ENCODE results near the gene SETDB1. TPM values are rescaled to one million over a fixed set of nuclear protein-coding genes. Genes with fewer than 3 reads are reported as not detected.
"Not testable (repeated sequence)": the region's sequence is repeated elsewhere in the genome, so short reads cannot be mapped to it uniquely, and the experiment has no call there.

The SETDB1 gene
- total and polyA plus RNA-seq, 2 experiments from 2014 or later: 12.9 to 33.7 TPM

- H2AFZ ChIP-seq; H3K27ac ChIP-seq; H3K9me3 ChIP-seq (ENCODE audit: low read depth); DNase-seq (ENCODE audit: low spot score); H4K20me1 ChIP-seq (ENCODE audit: insufficient read depth, poor library complexity, severe bottlenecking); H3K4me1 ChIP-seq (ENCODE audit: insufficient read depth); H3K4me2 ChIP-seq; H3K9me2 ChIP-seq (replicated peaks; ENCODE audit: insufficient read depth); H3K4me3 ChIP-seq; H3K36me3 ChIP-seq (replicated peaks; ENCODE audit: insufficient read depth, low read depth); H3K27me3 ChIP-seq: not testable (repeated sequence)
- WGBS (ENCODE audit: low lambda C conversion rate, missing lambda C conversion rate): 94% methylated on average over 6 of the region's 6 CpGs
- H3K79me2 ChIP-seq: peaks cover 23% of the 10 kb centered on the region
Measured at GRCh38 chr1:150928775-150929174, 2.6 kb downstream of the SETDB1 start.

- Histone ChIP-seq H3K36me3 (replicated peaks; ENCODE audit: insufficient read depth, low read depth) (no peaks in the 10 kb centered on the region), H2AFZ (no peak overlapping the region), H4K20me1 (ENCODE audit: insufficient read depth, poor library complexity, severe bottlenecking) (no peaks in the 10 kb centered on the region), H3K79me2 (peaks cover 21% of the 10 kb centered on the region), H3K27ac (no peak overlapping the region), H3K4me3 (no peak overlapping the region), H3K9me2 (replicated peaks; ENCODE audit: insufficient read depth) (no peaks in the 10 kb centered on the region), H3K4me2 (no peak overlapping the region), H3K4me1 (ENCODE audit: insufficient read depth) (peaks cover 5% of the 10 kb centered on the region), H3K9me3 (ENCODE audit: low read depth) (peaks cover 6% of the 10 kb centered on the region), H3K27me3 (no peaks in the 10 kb centered on the region)
- DNase-seq (ENCODE audit: low spot score): no peak
- TF ChIP-seq EZH2 (IDR thresholded peaks at IDR 0.05; ENCODE audit: borderline replicate concordance) (no peak), CTCF (IDR thresholded peaks at IDR 0.05; ENCODE audit: poor library complexity) (no peak), EZH2phosphoT487 (IDR thresholded peaks at IDR 0.05; ENCODE audit: low read depth, severe bottlenecking, unreplicated experiment) (no peak)
- 100% methylated on average over 1 of the region's 1 CpG for WGBS (ENCODE audit: low lambda C conversion rate, missing lambda C conversion rate)
Measured at GRCh38 chr1:150931773-150932172, 5.6 kb downstream of the SETDB1 start.

GRCh38 chr1:150944856-150945255 lies 18.7 kb downstream of the SETDB1 start:
- H3K9me3 ChIP-seq (ENCODE audit: low read depth): no peaks in the 10 kb centered on the region
- no peaks in the 10 kb centered on the region for H3K9me2 ChIP-seq (replicated peaks; ENCODE audit: insufficient read depth)
- H3K27ac ChIP-seq: no peak overlapping the region
- no peak overlapping the region for H3K4me3 ChIP-seq
- H3K36me3 ChIP-seq (replicated peaks; ENCODE audit: insufficient read depth, low read depth): no peaks in the 10 kb centered on the region
- TF ChIP-seq EZH2phosphoT487 (IDR thresholded peaks at IDR 0.05; ENCODE audit: low read depth, severe bottlenecking, unreplicated experiment): no peak
- TF ChIP-seq EZH2 (IDR thresholded peaks at IDR 0.05; ENCODE audit: borderline replicate concordance): no peak
- TF ChIP-seq CTCF (IDR thresholded peaks at IDR 0.05; ENCODE audit: poor library complexity): no peak
- H4K20me1 ChIP-seq (ENCODE audit: insufficient read depth, poor library complexity, severe bottlenecking): no peaks in the 10 kb centered on the region
- no peaks in the 10 kb centered on the region for H3K79me2 ChIP-seq
- H3K27me3 ChIP-seq: no peaks in the 10 kb centered on the region
- DNase-seq (ENCODE audit: low spot score): no peak
- 88% methylated on average over 5 of the region's 5 CpGs for WGBS (ENCODE audit: low lambda C conversion rate, missing lambda C conversion rate)
- no peak overlapping the region for H3K4me2 ChIP-seq
- no peak overlapping the region for H2AFZ ChIP-seq
- H3K4me1 ChIP-seq (ENCODE audit: insufficient read depth): no peaks in the 10 kb centered on the region

- H3K9me3 ChIP-seq (ENCODE audit: low read depth): no peaks in the 10 kb centered on the region
- no peak for DNase-seq (ENCODE audit: low spot score)
- TF ChIP-seq CTCF (IDR thresholded peaks at IDR 0.05; ENCODE audit: poor library complexity): no peak
- TF ChIP-seq EZH2 (IDR thresholded peaks at IDR 0.05; ENCODE audit: borderline replicate concordance): no peak
- 90% methylated on average over 3 of the region's 3 CpGs for WGBS (ENCODE audit: low lambda C conversion rate, missing lambda C conversion rate)
- no peaks in the 10 kb centered on the region for H3K4me1 ChIP-seq (ENCODE audit: insufficient read depth)
- no peaks in the 10 kb centered on the region for H3K27me3 ChIP-seq
- no peaks in the 10 kb centered on the region for H3K36me3 ChIP-seq (replicated peaks; ENCODE audit: insufficient read depth, low read depth)
- no peaks in the 10 kb centered on the region for H3K9me2 ChIP-seq (replicated peaks; ENCODE audit: insufficient read depth)
- no peak overlapping the region for H2AFZ ChIP-seq
- H3K27ac ChIP-seq: no peak overlapping the region
- no peak overlapping the region for H3K4me3 ChIP-seq
- H4K20me1 ChIP-seq (ENCODE audit: insufficient read depth, poor library complexity, severe bottlenecking): no peaks in the 10 kb centered on the region
- H3K4me2 ChIP-seq: no peak overlapping the region
- H3K79me2 ChIP-seq: no peaks in the 10 kb centered on the region
Measured at GRCh38 chr1:150954708-150955107, 28.5 kb downstream of the SETDB1 start.
